ENCODE measurements around the gene IL23R.

DNA sequence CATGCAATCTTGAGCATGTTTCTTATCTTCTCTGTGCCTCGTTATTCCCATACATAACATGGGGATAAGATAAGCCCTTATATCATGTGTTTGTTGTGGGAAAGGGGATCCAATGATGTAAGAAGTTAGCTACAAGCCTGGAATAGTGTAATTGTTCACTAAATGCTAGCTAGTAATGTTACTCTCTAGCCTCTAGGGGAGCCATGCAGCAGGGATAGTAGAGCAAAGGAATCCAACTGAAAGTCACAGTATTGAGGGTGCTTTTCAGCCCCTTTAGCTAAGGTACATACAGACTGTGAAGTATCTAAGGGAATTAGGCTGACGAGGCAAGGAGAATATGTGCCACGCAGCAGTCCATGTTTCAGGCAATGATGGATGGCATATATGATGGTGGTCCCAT lies 46.9 kb downstream of the IL23R start:
- TF ChIP-seq, protein P1, sequence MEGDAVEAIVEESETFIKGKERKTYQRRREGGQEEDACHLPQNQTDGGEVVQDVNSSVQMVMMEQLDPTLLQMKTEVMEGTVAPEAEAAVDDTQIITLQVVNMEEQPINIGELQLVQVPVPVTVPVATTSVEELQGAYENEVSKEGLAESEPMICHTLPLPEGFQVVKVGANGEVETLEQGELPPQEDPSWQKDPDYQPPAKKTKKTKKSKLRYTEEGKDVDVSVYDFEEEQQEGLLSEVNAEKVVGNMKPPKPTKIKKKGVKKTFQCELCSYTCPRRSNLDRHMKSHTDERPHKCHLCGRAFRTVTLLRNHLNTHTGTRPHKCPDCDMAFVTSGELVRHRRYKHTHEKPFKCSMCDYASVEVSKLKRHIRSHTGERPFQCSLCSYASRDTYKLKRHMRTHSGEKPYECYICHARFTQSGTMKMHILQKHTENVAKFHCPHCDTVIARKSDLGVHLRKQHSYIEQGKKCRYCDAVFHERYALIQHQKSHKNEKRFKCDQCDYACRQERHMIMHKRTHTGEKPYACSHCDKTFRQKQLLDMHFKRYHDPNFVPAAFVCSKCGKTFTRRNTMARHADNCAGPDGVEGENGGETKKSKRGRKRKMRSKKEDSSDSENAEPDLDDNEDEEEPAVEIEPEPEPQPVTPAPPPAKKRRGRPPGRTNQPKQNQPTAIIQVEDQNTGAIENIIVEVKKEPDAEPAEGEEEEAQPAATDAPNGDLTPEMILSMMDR (IDR thresholded peaks at IDR 0.05 in 4 of 5, conservative IDR thresholded peaks at IDR 0.05 in 1 of 5): peak in 1 of 5 experiments; percentile 25
- no peak for TF ChIP-seq POLR2A (IDR thresholded peaks at IDR 0.05)

Data from gastrocnemius medialis (tissue), 4 donors.